Suprapubic skin (tissue), 3 donors: ENCODE data around the gene MICAL2.

Experiments used
- CTCF ChIP-seq, 2 donors: fragments of 200-600 bp in 1 of 2; fragments of 450-650 bp in 1 of 2; sonication (generic) in 1 of 2; IDR thresholded peaks; one replicate each; pipeline ENCODE4 v1.5.1; 2016 to 2019; ENCODE audit warnings: antibody characterized with exemption in 2 of 2, mild to moderate bottlenecking in 1 of 2, moderate library complexity in 1 of 2
- EP300 ChIP-seq: sonication (generic); formaldehyde crosslinking; IDR thresholded peaks from one replicate; pipeline ENCODE4 v1.6.1; 2017; ENCODE audit warnings: antibody characterized with exemption

- TF ChIP-seq CTCF (IDR thresholded peaks at IDR 0.05), result no peak
- no peak for TF ChIP-seq EP300
Measured at GRCh38 chr11:12092714-12093113, 17.7 kb upstream of the MICAL2 start.
